K562 (cell line): ENCODE data around the gene NENF. TPM values are rescaled to one million over a fixed set of nuclear protein-coding genes. Genes with fewer than 3 reads are reported as not detected.

ENCODE experiments used
- ATAC-seq: fragments of 200-7000 bp; cut with Tn5 transposase; 3 replicates; pipeline ENCODE4 v1.9.1; 2020; ENCODE audit warnings: moderate library complexity
- BruUV-seq: library from RNA; stranded (reverse); fragments of 400-500 nt; replicated peaks from 2 replicates; lab custom pipeline; 2021; lab: Mats Ljungman, UMichigan
- CTCF ChIA-PET: fragments of 300-600 bp; formaldehyde crosslinking; extraction: SDS; loops from one replicate; lab custom pipeline; 2021; ENCODE audit warnings: low intra/inter-chr PET ratio; lab: Yijun Ruan, JAX
- POLR2A ChIA-PET: fragments of 300-600, 350-650 bp; sonication (Branson Sonifier 250); formaldehyde crosslinking; extraction: SDS; loops from one replicate; lab custom pipeline; 2021; ENCODE audit warnings: antibody characterized with exemption, inconsistent platforms; lab: Yijun Ruan, JAX
- DNase-seq, 4 experiments: peaks; one replicate each; pipeline versions ENCODE4 v3.0.0 to v3.0.0-alpha.2; 2011 to 2018; ENCODE audit warnings: low spot score in 3 of 4, mixed read lengths in 3 of 4; ENCODE audit errors: extremely low read depth in 1 of 4
- FAIRE-seq: peaks from 2 replicates; lab custom pipeline; 2011; peaks lifted over from hg19 to GRCh38; lab: Jason Lieb, UNC
- H2AFZ ChIP-seq: 2 replicates; pipeline ENCODE4 v1.6.0; 2011; ENCODE audit warnings: low read depth, low read length, control low read depth, inconsistent platforms
- H3K27ac ChIP-seq: fragments of 200-600 bp; 3 replicates; pipeline ENCODE4 v1.8.0; 2011; ENCODE audit warnings: low read depth, mild to moderate bottlenecking, control low read depth, inconsistent platforms, low read length, moderate library complexity, mixed read lengths; ENCODE audit errors: extremely low read depth
- H3K27me3 ChIP-seq, 2 experiments: fragments of 300-600 bp in 1 of 2; 2 replicates in 1 of 2; 3 replicates in 1 of 2; pipeline versions ENCODE4 v1.6.0 to v1.8.0; 2011; ENCODE audit warnings: inconsistent platforms in 2 of 2, low read length in 2 of 2, mild to moderate bottlenecking in 1 of 2, mixed read lengths in 1 of 2, moderate library complexity in 1 of 2; ENCODE audit not compliant: control insufficient read depth in 2 of 2, insufficient read depth in 2 of 2
- H3K36me3 ChIP-seq: fragments of 300-600 bp; 3 replicates; pipeline ENCODE4 v1.8.0; 2011; ENCODE audit warnings: mild to moderate bottlenecking, low read length, inconsistent platforms; ENCODE audit not compliant: control insufficient read depth, insufficient read depth
- H3K4me1 ChIP-seq, 2 experiments: fragments of 200-600 bp in 1 of 2; replicated peaks in 1 of 2; 2 replicates in 1 of 2; 3 replicates in 1 of 2; pipeline versions ENCODE4 v1.5.1 to v1.8.0; 2011; ENCODE audit warnings: inconsistent platforms in 2 of 2, low read length in 2 of 2, mild to moderate bottlenecking in 1 of 2, mixed read lengths in 1 of 2, moderate library complexity in 1 of 2; ENCODE audit not compliant: control insufficient read depth in 2 of 2, insufficient read depth in 2 of 2
- H3K4me2 ChIP-seq: 2 replicates; pipeline ENCODE4 v1.6.1; 2011; ENCODE audit warnings: low read length, control low read depth, inconsistent platforms, mixed read lengths; ENCODE audit not compliant: insufficient read depth
- H3K4me3 ChIP-seq: fragments of 200-600 bp; sonication (generic), shearing (Covaris generic); 2 replicates; pipeline ENCODE4 v1.5.1; 2016; ENCODE audit warnings: control low read depth, inconsistent platforms
- H3K79me2 ChIP-seq: fragments of 200-600 bp; 3 replicates; pipeline ENCODE4 v1.8.0; 2011; ENCODE audit warnings: low read length, inconsistent platforms; ENCODE audit not compliant: control insufficient read depth, insufficient read depth
- H3K9ac ChIP-seq, 2 experiments: 2 replicates each; pipeline versions ENCODE4 v1.6.0 to v1.6.1; 2011; ENCODE audit warnings: low read depth in 2 of 2, low read length in 2 of 2, control low read depth in 1 of 2, inconsistent platforms in 1 of 2, mild to moderate bottlenecking in 1 of 2, mixed read lengths in 1 of 2; ENCODE audit not compliant: insufficient read depth in 1 of 2
- H3K9me1 ChIP-seq: one replicate; pipeline ENCODE4 v1.6.0; 2011; ENCODE audit warnings: inconsistent platforms, mild to moderate bottlenecking, low read length, moderate library complexity; ENCODE audit not compliant: control insufficient read depth, insufficient read depth
- H3K9me3 ChIP-seq: replicated peaks from 2 replicates; pipeline ENCODE4 v1.5.1; 2011; ENCODE audit warnings: low read depth, low read length, inconsistent platforms; ENCODE audit not compliant: control insufficient read depth, insufficient read depth
- H4K20me1 ChIP-seq: replicated peaks from 2 replicates; pipeline ENCODE4 v1.6.1; 2011; ENCODE audit warnings: low read length, inconsistent platforms, mixed read lengths; ENCODE audit not compliant: control insufficient read depth, insufficient read depth
- BCL6 ChIP-seq: fragments of 250-450 bp; sonication (Bioruptor Pico); IDR thresholded peaks from 2 replicates; pipeline ENCODE4 v1.4.0; 2020
- HLTF ChIP-seq: fragments of 450-650 bp; IDR thresholded peaks from 2 replicates; pipeline ENCODE4 v1.6.1; 2016
- JUN ChIP-seq, 2 experiments: sonication (generic) in 1 of 2; formaldehyde crosslinking in 1 of 2; IDR thresholded peaks; 2 replicates each; pipeline versions ENCODE4 v1.6.1 to v1.8.0; 2012 to 2022; ENCODE audit warnings: borderline replicate concordance in 2 of 2, mild to moderate bottlenecking in 2 of 2, improper control_type of control experiment in 1 of 2, low read depth in 1 of 2, low read length in 1 of 2, missing genetic modification reagents in 1 of 2
- MED1 ChIP-seq: sonication (generic); formaldehyde crosslinking; IDR thresholded peaks from 2 replicates; pipeline ENCODE4 v1.8.1; 2023; ENCODE audit warnings: missing genetic modification reagents, borderline replicate concordance
- PBX2 ChIP-seq, 2 experiments: IDR thresholded peaks in 1 of 2; conservative IDR thresholded peaks in 1 of 2; 2 replicates each; pipeline ENCODE4 v1.6.1; 2016; ENCODE audit warnings: low read depth in 2 of 2, mild to moderate bottlenecking in 1 of 2, missing compliant biosample characterization in 1 of 2, missing genetic modification characterization in 1 of 2, moderate library complexity in 1 of 2
- SAFB2 ChIP-seq: fragments of 200-400 bp; formaldehyde crosslinking; IDR thresholded peaks from 2 replicates; pipeline ENCODE4 v1.6.1; 2018; ENCODE audit warnings: borderline replicate concordance, low read length, low read depth, moderate library complexity; ENCODE audit not compliant: severe bottlenecking
- SOX6 ChIP-seq: fragments of 450-650 bp; IDR thresholded peaks from 2 replicates; pipeline ENCODE4 v1.6.1; 2014; ENCODE audit warnings: mild to moderate bottlenecking
- SREBF2 ChIP-seq: sonication (generic); formaldehyde crosslinking; IDR thresholded peaks from 2 replicates; pipeline ENCODE4 v1.4.0; 2020; ENCODE audit warnings: mild to moderate bottlenecking, missing genetic modification reagents
- TBL1XR1 ChIP-seq, 2 experiments: IDR thresholded peaks; 2 replicates each; pipeline ENCODE4 v1.6.1; 2012; ENCODE audit warnings: improper control_type of control experiment in 2 of 2, low read length in 2 of 2, mild to moderate bottlenecking in 1 of 2
- TCF7 ChIP-seq: sonication (generic); IDR thresholded peaks from 2 replicates; pipeline ENCODE4 v1.6.1; 2016; ENCODE audit warnings: antibody characterized with exemption, borderline replicate concordance
- ZFPM2 ChIP-seq: fragments of 250-450 bp; sonication (Bioruptor Pico); IDR thresholded peaks from 2 replicates; pipeline ENCODE4 v1.5.1; 2022; ENCODE audit warnings: mild to moderate bottlenecking
- ZNF146 ChIP-seq: IDR thresholded peaks from one replicate; pipeline ENCODE4 v1.6.1; 2018; ENCODE audit warnings: missing compliant biosample characterization; ENCODE audit not compliant: unreplicated experiment
- WGBS: fragments of 100-300 bp; shearing (Covaris generic); methylation state at CpG from one replicate; pipeline ENCODE4 v1.1.6; 2016; ENCODE audit warnings: low coverage, mixed read lengths; ENCODE audit not compliant: insufficient coverage; ENCODE audit errors: missing lambda C conversion rate; 5-methylcytosine and 5-hydroxymethylcytosine counted together
- in situ Hi-C: fragments of 300-500 bp; cut with MboI; formaldehyde crosslinking; loops from 4 replicates; pipeline ENCODE4 v1.15.0; 2018; ENCODE audit warnings: inconsistent platforms, mixed read lengths
- intact Hi-C: fragments of 100-400 bp; cut with micrococcal nuclease; formaldehyde crosslinking; loops from 2 replicates; pipeline ENCODE4 v1.14.2; 2022
- polyA plus RNA-seq, 8 experiments: library from polyadenylated mRNA; depleted of rRNA in 4 of 8; stranded (reverse) in 5 of 8; unstranded in 3 of 8; fragments of >200 nt; fragmentation: Nextera tagmentation in 2 of 8; fragmentation: Illumina TruSeq in 1 of 8; extraction: Ambion mirVana in 2 of 8; extraction: Trizol in 1 of 8; gene quantifications; 2 replicates each; pipeline versions ENCODE4 v1.2.1 to v1.2.3, GENCODE V29; 2011 to 2014; ENCODE audit warnings: inconsistent platforms in 1 of 8, missing spikeins in 1 of 8
- total RNA-seq, 7 experiments: library from RNA; depleted of rRNA in 6 of 7; stranded (reverse); fragments of >200 nt in 6 of 7; fragmentation: Illumina TruSeq in 2 of 7; extraction: Trizol in 2 of 7; gene quantifications; 2 replicates each; pipeline versions ENCODE4 v1.2.1 to v1.2.3, GENCODE V29; 2011 to 2021; ENCODE audit warnings: low replicate concordance in 1 of 7
- TF ChIP-seq, protein P1 (sequence below): IDR thresholded peaks from 2 replicates; pipeline ENCODE4 v1.6.1; 2011; ENCODE audit warnings: borderline replicate concordance, low read depth, mild to moderate bottlenecking, moderate library complexity, low read length; ENCODE audit not compliant: insufficient read depth, poor library complexity, severe bottlenecking
- TF ChIP-seq, protein P2 (sequence below), 2 experiments: IDR thresholded peaks; 2 replicates each; pipeline ENCODE4 v1.6.1; 2011; ENCODE audit warnings: borderline replicate concordance in 1 of 2, control low read depth in 1 of 2, low read depth in 1 of 2, low read length in 1 of 2, mild to moderate bottlenecking in 1 of 2, mixed read lengths in 1 of 2, moderate library complexity in 1 of 2; ENCODE audit not compliant: insufficient read depth in 1 of 2, insufficient read length in 1 of 2, poor library complexity in 1 of 2, severe bottlenecking in 1 of 2; ENCODE audit errors: extremely low read depth in 1 of 2

Gene NENF
- total and polyA plus RNA-seq, 9 of the 15 experiments (the other 6 are each of a cell fraction or from before 2014, with no cell fraction given) = 6.1 to 100 (median 72.8) TPM

DNA sequence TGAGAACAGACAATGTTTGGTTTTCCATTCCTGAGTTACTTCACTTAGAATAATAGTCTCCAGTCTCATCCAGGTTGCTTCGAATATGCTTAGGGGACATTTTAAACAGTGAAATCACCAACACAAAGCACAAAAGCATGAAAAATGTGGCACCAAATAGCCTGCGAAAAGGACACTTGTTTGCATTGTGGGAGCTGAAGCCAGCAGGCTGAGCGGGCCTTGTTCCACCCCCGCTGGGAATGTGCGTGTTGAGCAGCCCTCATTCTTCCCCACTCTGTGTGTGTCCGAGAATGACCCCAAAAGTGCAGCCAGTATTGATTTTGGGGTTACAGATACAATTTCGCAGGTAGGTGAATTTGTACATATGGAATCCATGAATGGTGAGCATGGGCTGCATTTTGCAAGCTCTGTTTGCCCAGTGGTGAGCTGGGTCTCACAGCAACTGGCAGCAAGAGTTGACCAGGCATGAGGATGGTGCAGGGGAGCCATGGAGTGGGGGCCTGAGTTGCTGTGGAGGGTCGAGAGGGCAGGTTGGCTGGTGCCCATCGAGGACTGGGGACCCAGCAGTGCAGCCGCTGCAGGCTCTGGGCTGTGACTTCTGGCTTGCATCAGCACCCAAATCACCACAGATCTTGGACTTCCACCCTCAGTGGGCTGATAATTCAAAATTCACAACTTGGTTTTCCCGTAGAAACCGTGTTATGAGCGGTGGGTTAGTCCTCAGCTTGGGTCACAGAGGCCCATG, 29.4 kb downstream of the NENF start:
- peaks cover 10 to 41% of the 10 kb centered on the region in 2 experiments; a peak in 3 of 5 replicates for H3K27me3 ChIP-seq
- H3K9me3 ChIP-seq = peaks cover 4% of the 10 kb centered on the region
- no peaks in the 10 kb centered on the region for H4K20me1 ChIP-seq
- in situ Hi-C loops (loop anchor here (10.0 kb wide), 1 partner anchor 523 kb away; no protein-coding TSS in a partner anchor), intact Hi-C loops (no loop called here)
- H3K9me1 ChIP-seq = peaks cover 2% of the 10 kb centered on the region
- no TSS peak for BruUV-seq
- POLR2A ChIA-PET = interaction anchor here (0.6 kb wide), 1 partner anchor 88 kb away, joined by 3 read pairs; no protein-coding TSS in a partner anchor
- DNase-seq (no peak), ATAC-seq (no peak), FAIRE-seq (no peak)
- no peaks in the 10 kb centered on the region for H3K79me2 ChIP-seq
- no peak for TF ChIP-seq PBX2 (CRISPR knock-in tag; IDR thresholded peaks at IDR 0.05; ENCODE audit: low read depth)
- no peak for TF ChIP-seq PBX2 (tag; conservative IDR thresholded peaks at IDR 0.05; ENCODE audit: low read depth)
- no peak for TF ChIP-seq SAFB2
- TF ChIP-seq ZNF146 (CRISPR knock-in tag) = no peak
- TF ChIP-seq HLTF = no peak
- TF ChIP-seq, protein P1, sequence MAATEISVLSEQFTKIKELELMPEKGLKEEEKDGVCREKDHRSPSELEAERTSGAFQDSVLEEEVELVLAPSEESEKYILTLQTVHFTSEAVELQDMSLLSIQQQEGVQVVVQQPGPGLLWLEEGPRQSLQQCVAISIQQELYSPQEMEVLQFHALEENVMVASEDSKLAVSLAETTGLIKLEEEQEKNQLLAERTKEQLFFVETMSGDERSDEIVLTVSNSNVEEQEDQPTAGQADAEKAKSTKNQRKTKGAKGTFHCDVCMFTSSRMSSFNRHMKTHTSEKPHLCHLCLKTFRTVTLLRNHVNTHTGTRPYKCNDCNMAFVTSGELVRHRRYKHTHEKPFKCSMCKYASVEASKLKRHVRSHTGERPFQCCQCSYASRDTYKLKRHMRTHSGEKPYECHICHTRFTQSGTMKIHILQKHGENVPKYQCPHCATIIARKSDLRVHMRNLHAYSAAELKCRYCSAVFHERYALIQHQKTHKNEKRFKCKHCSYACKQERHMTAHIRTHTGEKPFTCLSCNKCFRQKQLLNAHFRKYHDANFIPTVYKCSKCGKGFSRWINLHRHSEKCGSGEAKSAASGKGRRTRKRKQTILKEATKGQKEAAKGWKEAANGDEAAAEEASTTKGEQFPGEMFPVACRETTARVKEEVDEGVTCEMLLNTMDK = no peak
- TF ChIP-seq TBL1XR1 (IDR thresholded peaks at IDR 0.05; ENCODE audit: low read length in 2 of 2) = no peak
- TF ChIP-seq SOX6 = no peak
- TF ChIP-seq, protein P2, sequence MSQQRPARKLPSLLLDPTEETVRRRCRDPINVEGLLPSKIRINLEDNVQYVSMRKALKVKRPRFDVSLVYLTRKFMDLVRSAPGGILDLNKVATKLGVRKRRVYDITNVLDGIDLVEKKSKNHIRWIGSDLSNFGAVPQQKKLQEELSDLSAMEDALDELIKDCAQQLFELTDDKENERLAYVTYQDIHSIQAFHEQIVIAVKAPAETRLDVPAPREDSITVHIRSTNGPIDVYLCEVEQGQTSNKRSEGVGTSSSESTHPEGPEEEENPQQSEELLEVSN (IDR thresholded peaks at IDR 0.05; ENCODE audit: borderline replicate concordance in 1 of 2, extremely low read depth in 1 of 2, insufficient read depth in 1 of 2, insufficient read length in 1 of 2, low read depth in 1 of 2, low read length in 1 of 2, poor library complexity in 1 of 2, severe bottlenecking in 1 of 2) = no peak
- TF ChIP-seq JUN (IDR thresholded peaks at IDR 0.05; ENCODE audit: borderline replicate concordance, low read depth, low read length) = no peak
- no peak for TF ChIP-seq JUN (CRISPR knock-in tag; IDR thresholded peaks at IDR 0.05; ENCODE audit: borderline replicate concordance)
- TF ChIP-seq MED1 (CRISPR knock-in tag) = no peak
- TF ChIP-seq BCL6 (CRISPR knock-in tag) = no peak
- TF ChIP-seq SREBF2 (CRISPR knock-in tag) = no peak
- no peak for TF ChIP-seq ZFPM2 (CRISPR knock-in tag)
- no peak for TF ChIP-seq TCF7
- 8% methylated on average over 13 of the region's 13 CpGs for WGBS
- no peaks in the 10 kb centered on the region for H3K36me3 ChIP-seq
- no peak overlapping the region for H3K4me2 ChIP-seq
- H3K27ac ChIP-seq = no peak overlapping the region
- CTCF ChIA-PET = no interaction called here
- H3K9ac ChIP-seq = no peak overlapping the region
- H2AFZ ChIP-seq = no peak overlapping the region
- peaks cover 0 to 10% of the 10 kb centered on the region in 2 experiments; a peak in 2 of 5 replicates for H3K4me1 ChIP-seq
- no peak overlapping the region for H3K4me3 ChIP-seq
